Raji (cell line): ENCODE measurements around the gene TBC1D1.

Experiments
- POLR2A ChIP-seq: IDR thresholded peaks from 2 replicates; pipeline ENCODE4 v1.6.1; 2011; ENCODE audit warnings: low read depth, low read length, control low read depth; ENCODE audit not compliant: insufficient read depth

The TBC1D1 gene

GRCh38 chr4:38173935-38174518, 283.1 kb downstream of the TBC1D1 start:
- TF ChIP-seq POLR2A: no peak

DNA sequence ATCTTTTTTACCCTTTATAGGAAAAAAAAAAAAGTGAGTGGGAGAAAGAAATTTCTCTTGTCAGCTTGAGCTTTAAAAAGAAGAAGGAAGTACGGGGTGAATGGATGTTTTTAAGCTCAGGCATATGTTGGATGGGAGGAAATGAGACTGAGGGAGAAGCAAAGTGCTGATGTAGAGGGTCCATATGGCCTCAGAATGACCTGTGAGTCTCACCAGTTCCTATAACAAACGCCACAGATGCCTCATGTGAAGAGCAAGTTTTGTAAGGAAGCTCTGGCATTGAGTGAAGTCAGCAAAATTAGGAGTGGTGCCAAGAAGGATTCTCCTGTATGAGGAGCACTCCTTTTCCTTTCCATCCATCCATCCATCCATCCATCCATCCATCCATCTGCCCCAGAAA, 283.9 kb downstream of the TBC1D1 start:
- TF ChIP-seq POLR2A: no peak

GRCh38 chr4:38176165-38176564, 285.3 kb downstream of the TBC1D1 start:
- TF ChIP-seq POLR2A: no peak

DNA sequence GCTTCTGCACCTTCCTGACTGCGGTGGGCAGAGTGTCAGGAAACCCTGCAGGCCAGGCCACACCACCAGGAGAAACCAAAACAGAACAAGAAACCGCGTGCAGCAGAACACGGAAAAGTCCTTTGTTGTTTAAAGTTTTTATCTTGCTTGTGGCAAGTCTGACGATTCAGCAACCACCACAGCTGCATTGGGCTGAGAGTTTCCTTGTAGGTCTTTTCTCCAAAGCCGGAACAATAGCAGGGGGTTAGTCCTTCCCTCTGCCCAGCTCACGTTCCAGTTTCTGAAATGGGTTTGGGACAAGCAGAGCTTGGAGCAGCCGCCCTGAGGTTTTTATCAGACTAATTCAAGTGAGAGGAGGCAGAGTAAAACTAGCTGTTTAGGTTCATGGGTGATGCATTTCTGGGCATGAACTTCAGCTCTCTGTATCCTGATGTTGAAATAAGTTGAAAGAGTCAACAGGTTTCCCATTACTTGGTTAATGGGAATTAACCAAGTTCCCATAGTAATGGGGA, 286.2 kb downstream of the TBC1D1 start:
- no peak for TF ChIP-seq POLR2A

- TF ChIP-seq POLR2A: no peak
Measured at GRCh38 chr4:38177641-38178391, 286.9 kb downstream of the TBC1D1 start.

DNA sequence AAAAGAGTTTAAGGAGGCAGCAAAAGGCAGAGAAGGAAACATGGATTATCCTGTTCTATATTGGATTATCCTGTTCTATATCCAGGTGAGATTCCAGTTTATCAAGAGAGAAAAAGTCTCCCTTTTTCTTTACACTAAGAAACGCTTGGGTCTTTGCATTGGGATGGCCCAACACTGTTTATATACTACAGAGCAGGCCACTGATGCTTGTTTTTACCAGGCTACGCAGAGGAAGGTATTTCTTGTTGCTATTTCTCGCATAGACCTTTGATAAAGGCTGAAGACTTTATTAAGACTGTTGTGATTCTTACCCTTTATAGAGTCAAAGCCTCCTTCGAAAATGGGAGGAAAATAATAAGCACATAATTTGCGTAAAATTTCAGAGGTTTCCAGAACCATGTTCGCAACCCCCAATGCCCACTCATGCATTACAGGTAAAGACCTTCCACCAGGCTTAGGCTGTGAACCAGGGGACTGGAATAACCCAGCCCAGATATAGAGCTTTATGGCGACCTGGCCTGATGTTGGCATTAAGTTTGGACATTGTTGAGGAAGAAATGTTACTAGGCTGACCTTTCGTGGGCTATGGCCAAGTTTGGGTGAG, 287.6 kb downstream of the TBC1D1 start:
- no peak for TF ChIP-seq POLR2A

DNA sequence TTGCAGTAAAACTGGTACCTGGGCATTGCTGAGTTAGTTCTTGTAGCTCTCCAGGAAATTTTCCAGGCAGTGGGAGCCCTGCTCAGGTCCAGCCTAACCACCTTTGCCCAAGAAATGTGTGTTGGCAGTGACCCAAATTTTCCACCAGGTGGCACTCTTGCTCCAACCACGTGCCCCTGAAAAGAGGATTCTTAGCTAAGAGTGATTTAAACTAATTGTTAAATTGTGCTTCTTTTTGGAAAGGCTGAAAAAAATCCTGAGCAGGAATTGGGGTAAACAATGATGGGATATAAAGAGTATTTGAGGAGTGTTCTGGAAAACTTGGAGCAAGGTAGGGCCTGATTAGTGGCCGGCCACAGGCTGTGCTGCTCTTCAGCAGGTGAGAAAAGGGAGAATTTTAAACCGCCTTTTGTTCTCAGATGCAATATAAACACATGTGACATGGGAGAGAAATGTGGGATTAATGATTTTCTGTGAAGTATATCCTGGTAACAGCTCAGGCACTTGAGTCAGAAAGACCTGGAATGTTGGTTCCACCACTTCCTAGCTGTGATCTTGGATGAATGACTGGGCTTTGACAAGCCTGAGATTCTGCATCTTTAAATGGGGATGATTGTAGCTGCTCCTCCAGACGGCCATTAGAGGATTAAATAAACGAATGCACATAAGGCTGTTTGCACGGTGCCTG, 288.9 kb downstream of the TBC1D1 start:
- TF ChIP-seq POLR2A: no peak

DNA sequence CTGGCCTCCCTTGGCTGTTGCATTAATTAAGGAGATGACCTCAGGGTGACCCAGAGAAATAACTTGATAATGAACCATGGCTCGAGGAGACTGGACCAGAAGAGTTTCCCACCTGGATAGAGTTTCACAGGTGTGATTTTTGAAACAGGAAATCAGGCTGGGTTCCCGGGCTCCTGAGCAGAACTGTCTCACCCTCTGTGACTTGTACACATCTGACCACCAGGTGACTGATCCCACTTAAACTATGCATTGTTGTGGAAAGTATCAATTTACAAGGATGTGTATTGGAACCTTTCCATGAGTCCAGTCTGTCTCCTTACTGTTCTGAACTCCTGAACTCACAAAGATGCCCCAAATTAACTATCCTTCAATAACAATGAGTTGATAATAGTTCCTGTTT, 289.6 kb downstream of the TBC1D1 start:
- TF ChIP-seq POLR2A: no peak

DNA sequence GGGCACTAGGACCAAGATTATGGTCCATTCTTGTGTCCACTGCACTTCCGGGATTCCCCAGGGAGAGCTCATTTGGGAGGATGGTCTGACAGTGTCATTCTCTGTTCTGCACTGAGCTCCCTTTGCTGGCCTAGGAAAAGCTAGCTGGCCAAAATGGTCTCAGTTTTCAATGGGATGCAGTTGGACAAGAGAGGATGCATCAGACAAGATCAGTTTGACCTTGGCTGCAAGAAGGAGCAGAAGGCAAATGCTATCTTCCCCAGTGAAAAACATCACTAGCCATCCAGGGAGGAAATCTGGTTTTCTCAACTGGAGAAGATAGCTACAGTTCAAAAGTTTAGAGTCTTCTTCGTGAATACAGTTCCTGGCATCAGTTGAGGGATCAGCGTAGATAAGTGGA, 290.4 kb downstream of the TBC1D1 start:
- no peak for TF ChIP-seq POLR2A

DNA sequence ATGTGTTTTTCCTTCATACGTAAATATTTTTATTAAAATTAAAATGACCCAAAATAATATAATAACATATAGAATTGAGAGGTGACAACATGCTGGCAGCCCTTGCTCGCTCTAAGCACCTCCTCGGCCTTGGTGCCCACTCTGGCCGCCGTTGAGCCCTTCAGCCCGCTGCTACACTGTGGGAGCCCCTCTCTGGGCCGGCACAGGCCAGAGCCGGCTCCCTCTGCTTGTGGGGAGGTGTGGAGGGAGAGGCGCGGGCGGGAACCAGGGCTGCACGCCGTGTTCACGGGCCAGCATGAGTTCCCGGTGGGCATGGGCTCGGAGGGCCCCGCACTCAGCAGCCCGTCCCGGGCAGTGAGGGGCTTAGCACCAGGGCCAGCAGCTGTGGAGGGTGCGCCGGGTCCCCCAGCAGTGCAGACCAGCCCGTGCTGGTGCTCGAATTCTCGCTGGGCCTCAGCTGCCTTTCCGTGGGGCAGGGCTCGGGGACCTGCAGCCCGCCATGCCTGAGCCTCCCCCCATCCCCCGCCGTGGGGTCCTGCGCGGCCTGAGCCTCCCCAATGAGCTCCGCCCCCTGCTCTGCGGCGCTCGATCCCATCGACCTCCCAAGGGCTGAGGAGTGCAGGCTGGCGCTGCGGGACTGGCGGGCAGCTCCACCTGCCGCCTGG, 291.6 kb downstream of the TBC1D1 start:
- no peak for TF ChIP-seq POLR2A

- TF ChIP-seq POLR2A: no peak
Measured at GRCh38 chr4:38184404-38184803, 293.5 kb downstream of the TBC1D1 start.

DNA sequence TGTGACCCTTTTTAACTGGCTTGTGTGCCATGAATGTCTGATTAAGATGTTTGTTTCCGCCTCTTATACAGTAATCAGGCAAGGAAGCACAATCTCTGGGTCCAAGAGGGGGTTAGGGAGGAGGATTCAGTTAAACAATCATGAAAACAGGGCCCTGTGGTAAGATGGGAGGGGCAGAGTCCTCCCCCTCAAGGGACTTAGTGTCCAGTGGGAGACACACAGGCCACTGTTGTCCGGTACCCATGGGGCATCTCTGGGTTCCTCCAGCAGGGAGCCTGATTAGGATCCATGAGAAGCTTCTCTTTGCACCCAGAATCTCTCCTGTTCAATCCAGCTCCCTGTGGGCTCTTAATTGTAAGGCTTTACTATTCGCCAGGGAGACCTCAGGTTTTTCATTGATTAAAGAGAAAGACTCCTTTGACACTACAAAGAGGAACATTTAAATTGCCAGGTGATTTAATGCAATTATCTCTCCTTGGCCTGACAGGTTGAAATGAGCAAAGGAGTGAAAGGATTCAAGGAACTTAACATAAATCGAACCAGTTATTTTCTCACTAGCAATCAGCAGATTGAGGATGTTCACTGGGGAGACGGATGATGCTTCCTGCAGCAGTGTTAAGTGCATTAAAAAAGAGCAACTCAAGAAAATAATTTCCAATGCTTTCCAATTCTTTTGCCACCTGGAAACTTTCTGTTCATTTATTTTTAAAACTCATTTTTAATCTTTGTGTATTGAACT, 294.7 kb downstream of the TBC1D1 start:
- no peak for TF ChIP-seq POLR2A

DNA sequence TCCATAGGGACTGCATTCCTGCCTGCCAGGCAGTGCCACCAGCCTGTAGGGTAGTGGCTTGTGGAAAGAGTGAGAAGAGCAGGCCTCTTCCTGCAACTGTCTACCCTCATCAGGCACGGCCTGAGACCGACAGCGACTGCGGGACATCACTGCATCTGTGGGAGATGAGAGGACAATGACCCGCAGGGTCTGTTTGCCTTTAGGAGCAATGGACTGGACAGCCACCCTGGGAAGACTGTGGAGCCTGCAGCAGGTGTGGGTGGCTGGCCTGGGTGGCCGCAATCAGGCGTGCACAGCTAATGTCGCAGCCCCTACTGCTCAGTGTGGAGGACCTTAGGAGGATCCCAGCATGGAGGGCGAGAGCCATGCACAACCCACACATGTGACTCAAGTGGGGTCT, 297.3 kb downstream of the TBC1D1 start:
- TF ChIP-seq POLR2A: no peak

- no peak for TF ChIP-seq POLR2A
Measured at GRCh38 chr4:38188631-38189101, 297.8 kb downstream of the TBC1D1 start.
